Fibroblast of skin of left biceps (primary cell): Measurements from ENCODE around the gene STX8.
A peak's percentile ranks its signal among the peaks of the same experiment; 100 is the strongest.

Experiments
- DNase-seq, 2 experiments: peaks; one replicate each; pipeline ENCODE4 v3.0.0-alpha.2; 2013; ENCODE audit warnings: low read depth in 2 of 2

The STX8 gene

DNA sequence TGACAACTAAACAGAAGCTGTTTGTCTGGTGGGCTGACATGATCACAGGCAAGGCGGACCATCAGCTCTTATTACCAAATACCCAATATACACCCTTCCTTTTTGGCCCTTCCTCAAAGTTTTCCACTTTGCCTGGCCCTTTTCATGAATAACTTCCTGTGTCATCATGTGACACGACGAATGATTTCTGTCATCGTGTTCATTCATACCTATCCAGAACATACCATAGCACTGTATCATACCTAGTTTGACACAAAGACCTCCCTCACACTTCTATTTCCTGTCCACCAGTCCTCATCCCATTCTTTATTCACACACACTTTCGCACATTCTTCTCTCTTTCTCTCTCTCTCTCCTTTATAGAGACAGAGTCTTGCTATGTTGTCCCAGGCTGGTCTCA, 131.8 kb downstream of the STX8 start:
- DNase-seq: no peak

DNA sequence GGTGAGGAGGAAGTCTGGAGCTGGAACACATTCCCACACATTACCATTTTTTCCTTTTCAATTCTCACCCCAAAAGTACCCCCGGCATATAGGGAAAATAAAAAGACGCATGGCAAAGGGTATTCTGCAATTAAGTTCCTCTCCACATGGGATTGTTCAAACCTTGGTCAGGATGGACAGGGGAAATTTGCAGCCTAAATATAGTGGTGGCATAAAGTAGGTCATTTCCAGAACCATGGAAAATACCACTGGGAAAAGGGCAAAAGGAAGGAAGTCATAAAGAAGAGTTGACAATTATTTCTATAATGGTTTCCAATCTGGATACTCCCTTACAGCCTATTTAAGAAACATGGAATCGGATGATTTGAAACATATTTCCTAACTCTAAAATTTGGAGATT, 135.8 kb downstream of the STX8 start:
- DNase-seq: no peak

DNA sequence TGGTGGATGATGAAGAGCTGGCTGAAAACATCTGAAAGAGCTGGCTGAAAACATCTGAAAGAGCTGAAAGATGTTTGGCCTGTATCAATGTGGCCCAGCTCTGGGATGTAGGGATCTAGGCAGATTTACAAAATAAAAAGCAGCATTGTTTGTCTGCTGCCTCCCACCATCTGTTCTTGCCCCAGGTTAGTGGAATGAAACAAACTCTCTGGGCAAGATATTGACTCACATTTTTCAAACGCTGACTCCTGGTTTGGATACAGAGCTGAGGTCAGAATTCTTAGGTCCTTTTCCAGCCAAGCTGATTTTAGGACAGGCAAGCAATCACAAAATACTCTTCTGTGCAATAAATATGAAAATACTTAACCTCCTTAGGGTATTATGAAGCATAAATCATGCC, 139.0 kb downstream of the STX8 start:
- DNase-seq: no peak

DNA sequence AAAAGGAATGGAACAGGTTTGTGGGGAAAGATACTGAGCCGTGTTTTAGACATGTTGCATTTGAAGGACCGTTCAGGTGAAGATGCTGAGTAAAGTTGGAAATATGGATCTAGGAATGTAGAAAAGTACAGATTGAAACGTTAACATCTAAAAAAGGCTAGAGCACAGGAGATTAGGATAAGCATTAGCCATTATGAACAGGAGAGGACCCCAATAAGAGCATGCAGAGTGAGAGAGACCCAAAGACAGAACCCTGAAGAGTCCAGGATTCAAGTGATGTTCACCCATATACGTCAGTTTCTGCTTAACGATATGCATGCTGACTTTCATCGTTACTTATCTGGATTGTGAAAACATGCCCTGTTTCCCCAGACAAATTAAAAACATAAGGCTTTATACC, 140.5 kb downstream of the STX8 start:
- no peak for DNase-seq

DNA sequence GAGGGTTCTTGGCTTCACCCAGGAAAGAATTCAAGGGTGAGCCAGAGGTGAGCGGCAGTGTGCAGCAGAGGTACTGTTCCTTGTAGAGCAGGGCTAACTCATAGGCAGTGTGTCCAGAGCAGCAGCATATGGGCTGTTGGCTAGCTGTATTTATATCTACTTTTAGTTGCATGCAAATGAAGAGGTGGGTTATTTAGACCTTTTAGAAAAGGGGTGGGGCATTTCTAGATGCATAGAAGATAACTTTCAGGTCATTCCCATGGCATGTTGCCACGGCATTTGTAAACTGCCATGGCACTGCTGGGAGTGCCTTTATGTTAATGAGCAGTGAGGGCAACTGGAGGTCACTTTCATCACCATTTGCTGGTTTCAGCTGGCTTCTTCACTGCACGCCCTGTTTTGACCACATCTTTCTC, 141.0 kb downstream of the STX8 start:
- no peak for DNase-seq

DNA sequence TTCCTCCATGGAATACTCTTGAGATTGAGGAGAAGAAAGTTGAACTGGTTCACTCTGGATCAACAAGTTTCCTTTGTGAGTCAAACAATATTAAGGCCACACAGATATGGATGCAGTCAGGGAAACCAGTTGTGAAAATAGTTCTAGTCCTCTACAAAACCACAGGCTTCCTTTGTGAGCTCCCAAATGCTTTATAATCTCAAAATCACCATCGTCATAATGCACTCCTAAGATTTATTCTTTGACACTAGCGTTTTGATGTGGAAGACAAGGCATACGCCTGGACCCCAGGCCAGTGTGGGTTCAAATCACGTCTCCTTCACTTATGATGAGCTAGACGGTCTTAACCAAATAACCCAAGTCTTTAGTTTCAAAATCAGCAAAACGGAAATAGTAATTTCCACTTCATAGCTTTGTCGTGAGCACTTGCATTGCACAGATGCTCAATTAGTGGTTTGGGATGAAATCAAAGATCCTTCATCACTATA, 142.6 kb downstream of the STX8 start:
- DNase-seq: peak; percentile 50 to 54

DNA sequence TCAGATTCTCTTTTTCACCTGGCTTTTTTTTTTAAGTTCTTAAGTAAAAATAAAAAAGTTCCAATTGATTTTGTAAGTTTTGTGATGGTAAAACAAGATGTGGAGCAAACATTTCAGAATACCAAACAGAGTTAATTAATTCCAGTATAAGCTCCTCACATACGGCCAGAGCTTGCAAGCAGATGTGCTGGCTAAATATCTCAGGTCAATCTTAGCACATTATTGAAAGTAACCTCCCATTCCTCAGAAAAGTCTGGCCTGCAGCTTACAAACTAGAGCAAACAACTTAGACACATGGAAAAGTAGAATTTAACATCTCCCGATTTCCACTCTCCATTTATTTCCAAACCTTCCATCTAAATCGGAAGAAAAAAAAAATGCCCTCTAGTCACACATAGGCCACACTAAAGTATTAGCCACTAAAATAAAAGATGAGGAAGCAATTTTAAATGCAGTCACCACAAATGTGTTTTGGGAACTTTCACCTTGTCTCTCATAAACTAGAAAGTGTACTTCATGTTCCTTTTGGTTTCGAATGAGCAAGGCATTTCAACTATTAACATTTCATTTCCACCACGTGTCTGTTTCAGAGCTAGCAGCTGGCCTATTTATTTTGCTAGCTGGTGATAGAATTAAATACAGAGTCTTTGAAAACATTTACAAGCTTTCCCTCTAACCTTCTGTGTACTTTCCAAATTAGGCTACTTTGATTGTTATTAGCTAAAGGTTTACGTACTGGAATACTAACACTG, 143.3 kb downstream of the STX8 start:
- no peak for DNase-seq

DNA sequence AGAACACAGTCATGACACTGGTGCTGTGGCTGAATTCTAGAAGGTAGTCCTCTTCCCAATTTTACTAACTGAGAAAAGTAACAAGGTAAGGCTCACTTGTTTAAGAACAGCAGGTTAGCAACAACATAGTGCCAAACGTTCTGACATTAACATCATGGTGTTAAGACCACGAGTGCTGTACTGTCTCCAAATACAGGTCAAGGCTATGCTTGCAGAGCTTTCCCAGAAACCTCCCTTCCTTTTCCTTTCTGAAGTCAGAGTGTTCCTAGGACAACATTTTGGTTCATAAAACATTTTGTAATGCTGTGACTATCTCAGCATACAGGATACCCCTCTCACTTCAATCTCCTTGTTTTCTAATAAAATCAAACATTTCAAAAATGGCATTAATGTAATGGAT, 144.0 kb downstream of the STX8 start:
- DNase-seq: no peak

DNA sequence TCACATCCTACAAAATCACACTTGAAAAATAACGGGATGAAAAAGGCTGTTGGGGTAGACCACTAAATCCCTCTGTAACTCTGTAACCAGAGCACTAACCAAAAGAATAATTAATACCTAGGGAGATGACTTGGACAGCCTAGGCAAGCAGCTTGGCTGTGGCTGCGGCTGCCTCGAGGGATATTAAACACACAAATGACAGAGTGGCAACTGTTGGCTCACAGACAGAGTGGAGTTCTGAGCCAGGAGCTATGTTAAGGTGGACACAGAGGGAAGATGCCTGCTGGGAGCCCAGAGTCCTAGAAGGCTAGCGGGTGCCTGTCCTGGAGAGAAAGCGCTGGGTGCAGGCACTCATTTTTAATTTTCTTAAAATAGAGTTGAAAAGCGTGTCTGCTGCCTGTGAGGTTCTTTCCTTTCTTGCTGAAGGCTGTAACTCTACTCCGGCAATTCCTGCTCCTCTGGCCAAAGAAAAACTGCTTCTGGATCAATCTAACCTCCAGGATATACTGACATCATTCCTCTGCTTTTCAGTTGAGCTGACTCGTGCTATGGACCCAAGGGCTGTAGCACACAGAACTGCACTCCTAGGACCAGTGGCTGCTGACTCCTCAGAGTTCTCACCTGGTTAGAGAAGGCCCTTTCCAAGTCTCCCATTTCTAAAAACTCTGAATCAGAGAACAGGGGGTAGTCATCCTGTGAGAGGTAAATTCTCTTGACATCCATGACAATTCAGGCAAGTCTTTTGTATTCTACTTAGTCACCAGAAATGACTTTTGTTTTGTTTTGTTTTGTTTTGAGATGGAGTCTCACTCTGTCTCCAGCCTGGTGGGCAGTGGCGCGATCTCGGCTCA, 147.9 kb downstream of the STX8 start:
- DNase-seq: no peak

DNA sequence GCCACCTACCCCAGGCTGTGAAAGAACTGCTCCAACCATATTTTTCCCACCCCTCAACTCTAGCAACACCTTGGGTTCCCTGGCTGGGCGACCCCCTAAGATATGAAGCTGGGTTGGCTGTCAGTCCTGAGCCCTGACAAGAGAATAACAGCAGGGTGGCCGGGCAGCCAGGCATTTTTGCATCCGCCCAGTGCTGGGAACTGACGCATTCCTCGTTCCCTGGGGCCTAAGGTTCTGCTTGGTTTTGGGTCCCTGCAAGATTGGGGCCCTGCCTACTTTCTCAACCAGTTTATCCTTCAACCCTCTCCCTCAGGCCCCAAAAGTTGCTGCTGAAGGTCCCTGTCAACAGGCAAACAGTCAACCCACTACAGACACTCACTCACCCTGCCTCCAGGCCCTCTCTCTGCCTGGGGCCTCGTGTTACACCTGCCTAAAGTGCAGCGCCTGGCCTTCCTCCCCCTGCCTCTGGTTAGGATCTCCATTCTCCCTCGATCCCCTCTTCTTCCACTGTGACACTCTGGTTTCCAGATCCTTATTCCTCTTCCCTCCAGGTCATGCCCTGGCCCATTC, 151.5 kb downstream of the STX8 start:
- no peak for DNase-seq

DNA sequence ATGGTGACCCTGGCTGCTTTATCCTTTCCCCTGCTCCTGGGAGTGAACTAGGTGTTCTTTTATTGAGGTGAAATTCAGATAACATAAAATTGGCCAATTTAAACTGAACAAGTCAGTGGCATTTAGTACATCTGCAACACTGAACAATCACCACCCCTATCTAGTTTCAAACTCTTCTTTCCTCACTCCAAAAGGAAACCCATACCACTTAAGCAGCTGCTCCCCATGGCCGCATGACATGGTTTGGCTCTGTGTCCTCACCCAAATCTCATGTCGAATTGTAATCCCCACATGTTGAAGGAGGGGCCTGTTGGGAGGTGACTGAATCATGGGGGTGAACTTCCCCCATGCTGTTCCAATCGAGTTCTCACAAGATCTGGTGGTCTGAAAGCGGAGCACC, 154.1 kb downstream of the STX8 start:
- no peak for DNase-seq

DNA sequence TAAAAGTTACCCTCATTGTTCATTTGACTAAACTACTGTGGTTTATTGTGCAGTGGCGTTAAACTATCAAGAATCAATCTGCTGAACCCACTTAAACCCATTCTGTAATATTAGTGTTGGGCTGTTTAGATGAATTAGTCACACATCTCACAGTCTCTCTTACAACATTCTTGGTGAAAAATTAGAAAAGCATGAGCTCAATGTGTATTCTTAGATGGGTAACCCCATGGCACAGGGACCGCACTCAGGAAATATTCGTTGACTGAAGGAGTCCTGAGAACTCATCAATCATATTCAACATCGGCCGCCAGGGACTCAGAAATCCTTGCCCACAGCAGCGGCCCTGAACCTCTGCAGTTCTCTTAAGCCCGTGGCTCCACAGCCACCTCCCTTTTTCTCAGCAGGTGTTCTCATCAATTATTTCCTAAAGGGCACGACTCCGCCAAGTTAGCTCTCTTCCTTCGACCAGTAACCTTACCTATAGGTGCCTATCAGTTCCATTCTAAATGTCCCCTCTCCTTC, 155.6 kb downstream of the STX8 start:
- no peak for DNase-seq

DNA sequence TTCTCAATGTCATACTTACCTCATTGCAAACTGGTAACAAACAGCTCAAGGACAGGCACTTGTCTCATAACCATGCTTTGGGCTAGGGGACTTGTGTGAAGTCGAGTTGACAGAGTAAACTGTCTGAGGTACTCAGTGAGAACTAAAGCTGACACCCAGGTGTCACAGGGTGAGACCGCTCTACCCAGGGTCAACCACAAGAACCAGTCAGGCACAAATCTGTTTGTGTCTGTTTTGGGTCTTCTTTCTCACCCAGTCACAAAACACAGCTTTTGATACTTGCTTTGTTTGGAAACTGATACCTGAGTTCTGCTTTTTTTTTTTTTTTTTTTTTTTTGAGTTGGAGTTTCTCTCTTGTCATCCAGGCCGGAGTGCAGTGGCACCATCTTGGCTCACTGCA, 161.1 kb downstream of the STX8 start:
- no peak for DNase-seq

DNA sequence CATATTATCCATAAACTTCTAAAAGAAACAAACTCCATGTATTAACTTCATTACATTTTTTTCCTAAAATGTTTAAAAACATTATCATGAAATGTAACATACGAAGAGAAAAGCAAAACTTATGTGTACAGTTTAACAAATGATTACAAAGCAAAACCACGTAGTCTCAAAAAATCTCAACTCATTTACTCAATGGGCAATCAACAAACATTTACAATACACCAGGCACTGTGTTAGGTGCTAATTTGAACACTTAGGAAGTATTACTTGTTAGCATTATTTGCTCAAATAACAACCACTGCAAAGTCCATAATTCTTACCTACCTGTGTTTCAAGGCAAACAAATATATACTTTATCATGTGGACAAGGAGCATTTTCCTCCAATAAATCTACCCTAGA, 164.9 kb downstream of the STX8 start:
- DNase-seq: no peak

DNA sequence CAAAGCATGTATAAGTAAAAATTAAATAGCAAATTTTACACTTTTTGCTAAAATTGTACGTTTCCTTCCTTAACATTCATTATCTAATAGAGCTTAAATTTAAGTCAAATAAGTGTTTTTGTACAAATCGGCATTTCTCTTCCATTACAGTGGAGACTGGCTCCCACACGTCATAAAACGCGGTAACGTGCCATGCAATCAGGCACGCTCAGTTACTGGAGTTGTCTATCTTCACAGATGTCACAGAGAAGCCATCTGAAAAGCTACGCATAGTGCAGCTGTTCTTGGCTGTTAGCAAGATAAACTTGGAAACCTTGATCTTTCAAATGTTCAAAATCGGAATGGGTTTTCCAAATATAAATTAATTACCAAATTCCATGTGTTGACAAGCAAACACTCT, 165.3 kb downstream of the STX8 start:
- no peak for DNase-seq

DNA sequence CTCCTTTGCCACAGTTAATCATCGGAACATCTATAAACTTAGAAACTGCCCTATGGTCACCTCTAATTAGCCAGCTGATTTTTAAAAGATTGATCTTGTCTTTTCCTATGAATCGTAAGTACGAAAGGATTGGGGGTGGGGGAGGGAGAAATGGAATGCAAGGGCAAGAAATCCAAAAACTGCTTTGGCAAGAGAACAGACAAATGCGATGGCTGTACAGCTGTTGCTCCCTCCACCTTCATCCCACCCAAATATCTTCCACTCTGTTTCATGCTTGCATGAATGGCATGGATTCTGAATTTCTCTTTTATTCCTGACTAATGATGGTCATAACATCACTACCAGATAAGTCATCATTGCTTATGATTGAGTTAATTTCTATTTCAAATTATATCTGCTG, 165.7 kb downstream of the STX8 start:
- no peak for DNase-seq

DNA sequence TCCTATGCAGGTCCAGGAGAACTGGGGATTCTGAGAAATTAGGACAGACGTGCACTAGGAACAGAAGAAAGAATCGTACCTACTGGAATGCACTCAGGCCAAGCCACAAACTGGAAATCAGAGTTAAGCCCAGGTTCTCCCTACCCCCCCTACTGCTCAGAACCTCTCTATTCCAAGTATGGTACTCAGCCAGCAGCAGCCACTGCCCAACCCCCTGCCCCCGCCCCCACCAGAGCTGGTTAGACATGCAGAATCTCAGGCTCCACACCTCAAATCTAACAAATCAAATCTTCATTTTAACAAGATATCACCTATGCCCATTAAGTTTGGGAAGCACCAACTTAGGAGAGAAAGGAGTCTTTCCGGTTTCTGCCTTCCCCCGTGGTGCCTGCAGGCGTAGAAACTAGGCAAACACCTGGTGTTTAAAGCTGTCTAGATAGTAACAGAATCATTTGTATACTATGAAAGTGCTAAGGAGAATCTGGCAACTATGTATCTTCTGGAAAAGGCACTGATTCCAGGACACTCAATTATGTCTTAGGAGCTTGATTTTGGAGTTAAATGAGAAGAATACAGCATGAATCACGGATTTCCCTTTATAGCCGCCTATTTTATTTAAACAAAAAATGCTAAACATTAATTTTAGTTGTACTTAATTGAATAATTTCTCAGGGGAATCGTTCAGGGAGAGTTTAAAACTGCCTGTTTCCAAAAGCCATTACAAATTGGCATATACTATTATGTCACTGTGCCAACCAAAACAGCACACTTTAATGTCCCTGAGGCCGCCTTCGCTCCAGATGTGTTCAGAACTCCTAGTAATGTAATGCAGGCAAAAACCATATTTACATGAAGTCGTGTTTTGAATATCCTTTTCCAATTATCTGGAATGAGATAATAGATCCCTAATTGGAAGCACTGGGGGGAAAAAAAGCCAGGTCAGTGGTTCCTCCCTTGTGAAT, 166.5 kb downstream of the STX8 start:
- no peak for DNase-seq

DNA sequence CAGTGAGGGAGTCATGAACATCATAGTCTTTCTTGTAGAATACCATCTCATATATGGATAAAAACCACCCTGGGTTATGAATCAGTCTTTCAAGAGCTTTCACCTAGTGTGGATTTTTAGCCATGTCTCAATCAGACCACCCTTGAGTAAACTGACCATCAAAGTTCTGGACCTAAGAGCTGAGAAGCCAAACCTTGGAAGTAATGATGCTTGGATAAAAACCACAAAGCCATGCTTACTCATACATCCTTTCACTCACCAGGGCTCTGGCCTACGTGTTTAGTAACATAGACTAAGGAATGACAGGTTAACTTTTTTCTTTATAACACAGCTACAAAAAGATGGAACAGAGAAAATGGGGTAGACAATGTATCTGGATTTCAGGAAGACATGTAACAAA, 167.2 kb downstream of the STX8 start:
- DNase-seq: peak; percentile 42 to 45

DNA sequence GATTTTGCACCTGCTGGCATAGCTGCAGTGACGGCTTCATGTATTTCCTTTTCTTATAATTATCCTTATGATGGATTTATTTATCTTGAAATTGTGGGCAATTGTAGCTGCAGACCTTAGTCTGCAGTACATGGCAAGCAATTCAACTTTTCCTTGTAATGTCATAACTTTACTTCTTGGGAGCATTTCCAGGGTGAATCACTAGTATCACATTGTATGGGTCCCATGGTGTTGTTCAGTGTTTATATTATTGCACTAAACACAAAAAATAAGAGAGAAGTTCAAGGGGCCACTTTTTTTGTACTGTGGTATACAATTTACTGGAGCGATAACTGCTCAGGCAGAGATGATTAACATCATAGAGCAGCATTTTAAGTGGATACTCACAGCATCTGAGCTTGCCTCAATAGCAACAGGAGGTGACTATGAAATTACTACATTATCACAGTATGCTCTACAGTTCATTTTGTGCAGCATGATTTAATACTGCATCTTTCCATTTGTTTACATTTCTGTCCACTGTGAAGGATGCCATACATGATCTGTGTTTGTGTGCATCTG, 169.5 kb downstream of the STX8 start:
- DNase-seq: no peak

DNA sequence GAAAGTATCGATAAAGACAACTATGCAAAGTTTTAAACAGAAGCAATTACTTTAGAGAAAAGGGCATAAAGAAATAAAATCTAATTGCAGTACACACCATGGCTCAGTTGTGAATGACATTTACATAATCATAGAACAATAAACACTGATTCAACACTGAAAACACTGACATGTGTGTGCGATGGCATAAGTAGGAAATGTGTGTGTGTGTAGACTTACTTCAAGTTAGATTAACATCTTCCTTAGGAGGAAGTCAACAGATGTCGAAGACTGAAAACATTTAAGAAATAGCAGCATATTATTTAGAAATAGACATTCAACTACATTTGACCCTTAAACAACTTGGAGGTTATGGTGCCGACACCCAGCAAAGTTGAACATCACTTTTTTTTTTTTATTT, 172.4 kb downstream of the STX8 start:
- no peak for DNase-seq

DNA sequence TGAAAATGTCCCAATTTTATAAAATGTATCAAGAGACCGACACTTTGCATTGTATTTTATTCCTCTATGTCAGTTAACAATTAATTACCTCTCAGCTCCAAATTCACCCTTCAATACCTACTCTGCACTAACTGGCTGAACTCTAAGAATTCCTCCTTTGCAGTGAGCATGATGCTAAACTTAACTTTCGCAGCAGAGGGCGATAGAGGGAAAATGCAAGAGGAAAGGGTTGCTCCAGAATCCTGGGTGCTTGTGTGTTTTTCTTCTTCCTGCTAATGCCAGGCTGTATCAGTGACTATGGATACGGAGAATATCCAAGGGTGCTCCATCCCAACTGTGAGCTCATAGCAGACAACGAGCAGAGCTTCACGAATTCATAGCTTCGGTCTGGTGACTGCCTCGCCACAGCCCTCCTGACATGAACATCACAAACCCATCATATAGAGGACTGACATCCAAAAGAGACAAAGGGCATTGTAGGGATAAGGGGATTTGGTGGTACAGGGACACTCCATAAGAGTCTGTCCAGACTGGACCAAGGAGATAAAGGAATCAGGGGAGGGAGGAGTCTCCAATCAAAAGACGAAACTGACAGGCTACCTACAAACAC, 172.9 kb downstream of the STX8 start:
- no peak for DNase-seq
